Left lung (tissue), 10 donors: ENCODE measurements around the gene UBA52. TPM values are rescaled to one million over a fixed set of nuclear protein-coding genes. Genes with fewer than 3 reads are reported as not detected.

Experiments used
- ATAC-seq: fragments of 200-7000 bp; cut with Tn5 transposase; one replicate; pipeline ENCODE4 v1.9.1; 2020; ENCODE audit warnings: moderate library complexity
- DNase-seq, 4 donors: peaks; one replicate each; pipeline ENCODE4 v3.0.0-alpha.2; 2013 to 2020
- H3K27ac ChIP-seq, 2 donors: fragments of 200-600 bp; sonication (generic) in 1 of 2; one replicate each; pipeline versions ENCODE4 v1.5.0 to v1.8.0; 2020 to 2021
- H3K27me3 ChIP-seq, 2 donors: fragments of 200-600 bp; sonication (generic) in 1 of 2; one replicate each; pipeline versions ENCODE4 v1.5.0 to v1.8.0; 2020 to 2021
- H3K36me3 ChIP-seq, 2 donors: fragments of 200-600 bp; sonication (generic) in 1 of 2; one replicate each; pipeline versions ENCODE4 v1.5.0 to v1.8.0; 2020 to 2021
- H3K4me1 ChIP-seq, 2 donors: fragments of 200-600 bp; one replicate each; pipeline ENCODE4 v1.8.0; 2021
- H3K4me3 ChIP-seq, 2 donors: fragments of 200-600 bp; sonication (generic) in 1 of 2; one replicate each; pipeline versions ENCODE4 v1.5.0 to v1.8.0; 2020 to 2021; ENCODE audit warnings: mild to moderate bottlenecking in 1 of 2
- H3K9me3 ChIP-seq, 2 donors: fragments of 200-600 bp; sonication (generic) in 1 of 2; one replicate each; pipeline versions ENCODE4 v1.5.0 to v1.8.0; 2020 to 2021
- CTCF ChIP-seq, 2 donors: fragments of 200-600 bp; sonication (generic) in 1 of 2; IDR thresholded peaks; one replicate each; pipeline versions ENCODE4 v1.5.0 to v1.8.0; 2021; ENCODE audit warnings: antibody characterized with exemption in 2 of 2
- intact Hi-C, 2 donors: fragments of 100-400 bp; cut with DNase I; formaldehyde crosslinking; loops; one replicate each; pipeline versions ENCODE4 v1.11.2 to v1.14.2; 2022
- polyA plus RNA-seq, 6 donors: library from polyadenylated mRNA; unstranded; fragments of 120-200 nt; gene quantifications; one replicate each; pipeline ENCODE4 v1.2.1, GENCODE V29; 2013; ENCODE audit not compliant: insufficient read length in 6 of 6
- total RNA-seq, 2 donors: library from RNA; stranded (reverse); fragmentation: NEBNext Ultra II Directional; extraction: Animal tissue kit (Norgen Biotek cat#: 25700); gene quantifications; one replicate each; pipeline ENCODE4 v1.2.1, GENCODE V29; 2021
- donor health status: DM: no; HTN: yes; CAD: no.
- donor health status: DM: no; HTN: no; CAD: no.

The UBA52 gene
- total and polyA plus RNA-seq, 8 donors: 875 to 1,008 (median 931) TPM

- ATAC-seq (no peak), DNase-seq (no peak)
- Histone ChIP-seq H3K9me3 (no peaks in the 10 kb centered on the region), H3K36me3 (no peaks in the 10 kb centered on the region), H3K27ac (no peak within 1 kb of the TSS), H3K4me3 (no peak within 1 kb of the TSS), H3K4me1 (peaks cover 17 to 37% of the 10 kb centered on the region in 2 donors), H3K27me3 (peaks cover 73 to 96% of the 10 kb centered on the region in 2 donors)
- intact Hi-C loops: no loop called here
- TF ChIP-seq CTCF (IDR thresholded peaks at IDR 0.05): no peak
Observed at GRCh38 chr19:18606281-18607225, 34.9 kb downstream of the UBA52 start, which contains the start of gene CRLF1. TSS of gene CRLF1 (minus strand) at chr19:18606799. CDS start at chr19:18606656, 143 bp downstream.

DNA sequence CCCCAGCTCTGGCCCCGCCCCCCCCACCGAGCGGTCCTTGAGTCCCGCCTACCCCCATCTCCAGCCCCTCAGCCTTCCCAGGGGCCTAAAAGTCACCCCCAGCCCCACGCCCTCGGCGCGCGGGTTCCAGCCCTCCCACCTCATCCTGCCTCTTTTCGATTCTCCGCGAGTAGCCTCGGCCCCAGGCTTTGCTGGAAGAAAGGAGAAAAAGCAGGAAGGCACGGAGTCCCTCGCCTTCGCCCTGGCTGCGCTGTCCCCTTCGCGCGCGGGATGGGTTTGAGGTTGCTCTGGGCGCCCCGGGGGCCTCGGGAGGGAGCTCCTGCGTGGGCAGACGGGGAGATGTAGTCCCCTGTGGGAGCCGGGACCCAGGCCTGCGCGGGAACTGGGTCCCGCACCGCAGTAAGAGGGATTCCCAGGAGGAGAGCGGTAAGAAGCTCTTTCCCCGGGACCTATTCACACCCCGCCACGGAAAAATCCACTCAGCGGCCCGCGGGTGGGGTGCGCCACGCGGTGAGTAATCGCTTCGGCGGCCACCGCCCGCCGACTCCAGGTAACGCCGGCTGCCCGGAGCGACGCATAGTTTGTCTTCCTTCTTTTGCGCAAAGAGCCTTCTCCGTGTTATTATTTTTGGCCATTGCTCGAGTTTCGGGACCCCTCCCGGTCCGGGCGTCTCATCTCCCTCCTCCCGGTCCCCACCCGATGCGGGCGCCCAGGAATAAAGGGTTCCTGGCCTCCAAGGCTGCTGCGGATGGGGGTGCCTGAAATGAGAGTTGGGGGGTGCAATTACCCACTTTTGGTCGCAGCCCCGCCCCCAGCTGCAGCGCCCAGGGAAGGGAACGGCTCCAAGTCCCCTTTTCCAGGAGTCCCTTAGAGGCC, 35.8 kb downstream of the UBA52 start:
- Histone ChIP-seq H3K36me3 (no peaks in the 10 kb centered on the region), H3K4me1 (peaks cover 22 to 46% of the 10 kb centered on the region in 2 donors), H3K27me3 (peaks cover 82 to 96% of the 10 kb centered on the region in 2 donors), H3K27ac (no peak overlapping the region), H3K4me3 (no peak overlapping the region), H3K9me3 (no peaks in the 10 kb centered on the region)
- TF ChIP-seq CTCF (IDR thresholded peaks at IDR 0.05): no peak
- intact Hi-C loops: no loop called here
- DNase-seq: no peak
- ATAC-seq: peak; percentile 6

DNA sequence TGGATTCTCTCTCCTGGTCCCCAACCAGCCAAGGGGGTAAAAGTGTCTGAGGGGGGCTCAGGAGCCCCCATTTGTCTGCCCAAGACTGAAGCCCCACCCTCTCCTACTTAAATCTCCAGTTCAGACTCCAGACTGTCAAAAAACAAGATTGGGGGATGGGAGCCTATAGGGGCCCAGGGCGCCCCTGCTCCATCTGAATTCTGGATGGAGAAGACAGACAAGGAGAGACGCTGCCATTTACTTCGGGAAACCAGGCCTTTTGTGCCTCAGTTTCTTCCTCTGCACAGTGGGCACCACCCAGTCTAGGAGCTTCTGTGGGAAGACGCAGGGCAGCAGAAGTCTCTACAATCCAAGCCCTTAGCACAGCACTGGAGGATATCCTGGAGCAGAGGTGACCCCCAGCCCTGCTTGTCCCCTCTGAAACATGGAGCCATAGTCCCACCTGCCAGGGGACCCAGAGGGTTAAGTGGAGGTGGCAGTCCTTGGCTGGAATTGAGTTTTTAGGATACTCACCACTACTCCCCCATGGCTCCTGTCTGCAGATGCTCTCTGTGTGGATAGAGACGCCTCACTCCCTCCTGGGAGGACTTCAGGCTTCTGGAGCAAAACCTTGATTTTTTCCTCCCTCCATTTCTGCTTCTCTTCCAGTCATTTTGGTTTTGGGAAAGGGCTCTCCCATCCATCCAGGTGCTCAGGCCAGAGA, 36.6 kb downstream of the UBA52 start:
- ATAC-seq (no peak), DNase-seq (no peak)
- Histone ChIP-seq H3K4me3 (no peak overlapping the region), H3K27me3 (peaks cover 90 to 96% of the 10 kb centered on the region in 2 donors), H3K36me3 (no peaks in the 10 kb centered on the region), H3K9me3 (no peaks in the 10 kb centered on the region), H3K4me1 (peaks cover 22 to 53% of the 10 kb centered on the region in 2 donors), H3K27ac (no peak overlapping the region)
- no peak for TF ChIP-seq CTCF (IDR thresholded peaks at IDR 0.05)
- intact Hi-C loops: no loop called here

DNA sequence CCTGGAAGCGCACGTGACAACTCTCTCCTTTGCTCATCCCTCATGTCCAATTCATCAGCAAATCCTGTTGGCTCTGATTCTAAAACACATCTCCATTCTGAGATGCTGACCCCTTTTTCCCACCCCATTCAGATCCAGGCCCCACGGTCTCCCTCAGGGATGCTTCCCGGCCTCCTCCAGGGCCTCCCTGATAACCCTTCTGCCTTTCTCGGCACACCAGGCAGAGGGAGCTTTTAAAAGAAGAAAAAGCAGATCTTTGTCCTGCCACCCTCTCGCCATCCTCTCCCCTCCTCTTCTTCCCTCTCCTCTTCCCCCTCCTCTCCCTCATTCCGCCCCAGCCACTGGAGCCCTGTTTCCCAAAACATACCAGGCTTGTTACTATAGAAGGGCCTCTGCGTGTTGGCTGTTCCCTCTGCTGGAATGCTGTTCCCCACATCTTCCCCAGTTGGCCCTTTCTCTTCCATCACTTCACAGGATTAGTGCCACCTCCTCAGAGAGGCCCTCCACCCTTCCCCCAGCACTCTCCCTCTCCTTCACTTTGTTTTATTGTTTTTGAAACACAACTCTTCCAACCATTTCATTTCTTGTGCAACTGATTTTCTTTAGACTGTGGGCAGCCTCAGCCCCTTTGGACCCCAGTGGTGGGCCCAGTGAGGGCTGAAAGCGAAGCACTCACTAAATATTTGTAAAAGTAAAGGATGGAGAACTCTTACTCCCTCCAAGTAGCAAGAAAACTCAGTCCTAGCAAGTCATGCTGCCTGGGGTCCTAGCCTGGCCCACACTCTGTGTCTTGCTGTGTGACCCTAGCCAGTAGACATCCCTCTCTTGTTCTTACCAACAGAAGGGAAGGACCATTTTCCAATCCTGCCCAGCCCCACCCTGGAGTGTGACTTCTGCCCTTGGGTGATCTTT, 37.4 kb downstream of the UBA52 start:
- ATAC-seq: no peak
- TF ChIP-seq CTCF (IDR thresholded peaks at IDR 0.05): no peak
- Histone ChIP-seq H3K27ac (no peak overlapping the region), H3K27me3 (peaks cover 92 to 96% of the 10 kb centered on the region in 2 donors), H3K4me3 (no peak overlapping the region), H3K36me3 (no peaks in the 10 kb centered on the region), H3K4me1 (peaks cover 22 to 47% of the 10 kb centered on the region in 2 donors), H3K9me3 (no peaks in the 10 kb centered on the region)
- intact Hi-C loops: no loop called here
- no peak for DNase-seq
